ENCODE results near the gene DPYD.

- TF ChIP-seq FOXM1 (IDR thresholded peaks at IDR 0.05; ENCODE audit: borderline replicate concordance) (no peak), ARNT (IDR thresholded peaks at IDR 0.05) (no peak), SUZ12 (IDR thresholded peaks at IDR 0.05) (no peak)
Observed at GRCh38 chr1:97938285-97938642, 17.4 kb upstream of the DPYD start.

Data from HEK293T (cell line).